Urinary bladder (tissue), 4 donors: ENCODE data around the gene CACNA1A. TPM values are rescaled to one million over a fixed set of nuclear protein-coding genes. Genes with fewer than 3 reads are reported as not detected.

Experiments
- DNase-seq: peaks from one replicate; pipeline ENCODE4 v3.0.0-alpha.2; 2015; ENCODE audit errors: extremely low spot score
- H3K27ac ChIP-seq: one replicate; pipeline ENCODE4 v1.5.1; 2013; ENCODE audit warnings: low read depth, mild to moderate bottlenecking, moderate library complexity
- H3K36me3 ChIP-seq: one replicate; pipeline ENCODE4 v1.6.1; 2013; ENCODE audit warnings: mild to moderate bottlenecking, moderate library complexity; ENCODE audit not compliant: insufficient read depth
- H3K4me1 ChIP-seq: one replicate; pipeline ENCODE4 v1.6.1; 2013; ENCODE audit warnings: mild to moderate bottlenecking, moderate library complexity; ENCODE audit not compliant: insufficient read depth
- H3K4me3 ChIP-seq: one replicate; pipeline ENCODE4 v1.5.1; 2013; ENCODE audit warnings: low read depth, low read length
- WGBS: extraction: QIAGEN DNeasy Blood & Tissue Kit; methylation state at CpG from one replicate; pipeline ENCODE4 v1.1.7; 2013; 5-methylcytosine and 5-hydroxymethylcytosine counted together
- polyA plus RNA-seq: library from polyadenylated mRNA; stranded (reverse); fragments of 200-250 nt; gene quantifications from one replicate; pipeline ENCODE4 v1.2.3, GENCODE V29; 2013
- total RNA-seq: library from RNA; depleted of rRNA; stranded (reverse); fragments of >200 nt; gene quantifications from one replicate; pipeline ENCODE4 v1.2.3, GENCODE V29; 2014
- donor health status: healthy with polysubstance abuse.
- donor health status: healthy.

CACNA1A gene
- total and polyA plus RNA-seq, 2 donors = 0.75 to 1.7 TPM

- DNase-seq = no peak
- H3K4me1 ChIP-seq = no peaks in the 10 kb centered on the region
- H3K4me3 ChIP-seq = no peak overlapping the region
- no peak overlapping the region for H3K27ac ChIP-seq
- 64% methylated on average over 2 of the region's 2 CpGs for WGBS
- H3K36me3 ChIP-seq = no peaks in the 10 kb centered on the region
Observed at GRCh38 chr19:13511947-13512346, 5.7 kb upstream of the CACNA1A start.

GRCh38 chr19:13507053-13507611, 853 bp upstream of the CACNA1A start:
- WGBS = 1% methylated on average over 22 of the region's 22 CpGs
- no peaks in the 10 kb centered on the region for H3K4me1 ChIP-seq
- H3K4me3 ChIP-seq = no peak overlapping the region
- no peaks in the 10 kb centered on the region for H3K36me3 ChIP-seq
- no peak for DNase-seq
- H3K27ac ChIP-seq = no peak overlapping the region

GRCh38 chr19:13505761-13506470, 363 bp downstream of the CACNA1A start:
- Histone ChIP-seq H3K27ac (no peak overlapping the region), H3K36me3 (no peaks in the 10 kb centered on the region), H3K4me3 (peak overlapping the region; percentile 26), H3K4me1 (no peaks in the 10 kb centered on the region)
- no peak for DNase-seq
- 2% methylated on average over 69 of the region's 69 CpGs for WGBS

- 39% methylated on average over 20 of the region's 20 CpGs for WGBS
Observed at GRCh38 chr19:13505164-13505695, 1.0 kb downstream of the CACNA1A start.

GRCh38 chr19:13503570-13504235, 2.6 kb downstream of the CACNA1A start:
- Histone ChIP-seq H3K36me3 (no peaks in the 10 kb centered on the region), H3K4me1 (no peaks in the 10 kb centered on the region), H3K4me3 (no peak overlapping the region), H3K27ac (no peak overlapping the region)
- 54% methylated on average over 12 of the region's 12 CpGs for WGBS
- DNase-seq = no peak

More at GRCh38 chr19:13505164-13505695, 1.0 kb downstream of the CACNA1A start:
- H3K4me1 ChIP-seq = no peaks in the 10 kb centered on the region
- no peak for DNase-seq
- no peaks in the 10 kb centered on the region for H3K36me3 ChIP-seq
- no peak overlapping the region for H3K4me3 ChIP-seq
- H3K27ac ChIP-seq = no peak overlapping the region

GRCh38 chr19:13502231-13502630, 4.0 kb downstream of the CACNA1A start:
- H3K4me1 ChIP-seq = no peaks in the 10 kb centered on the region
- H3K4me3 ChIP-seq = no peak overlapping the region
- H3K36me3 ChIP-seq = no peaks in the 10 kb centered on the region
- DNase-seq = no peak
- H3K27ac ChIP-seq = no peak overlapping the region
- 88% methylated on average over 6 of the region's 6 CpGs for WGBS

GRCh38 chr19:13499692-13500091, 6.6 kb downstream of the CACNA1A start:
- no peaks in the 10 kb centered on the region for H3K36me3 ChIP-seq
- 69% methylated on average over 9 of the region's 9 CpGs for WGBS
- DNase-seq = no peak
- no peaks in the 10 kb centered on the region for H3K4me1 ChIP-seq
- no peak overlapping the region for H3K4me3 ChIP-seq
- no peak overlapping the region for H3K27ac ChIP-seq

- WGBS = 71% methylated on average over 1 of the region's 1 CpG
- Histone ChIP-seq H3K36me3 (no peaks in the 10 kb centered on the region), H3K4me1 (no peaks in the 10 kb centered on the region), H3K4me3 (no peak overlapping the region), H3K27ac (no peak overlapping the region)
- DNase-seq = no peak
Observed at GRCh38 chr19:13493516-13494310, 12.6 kb downstream of the CACNA1A start.

- Histone ChIP-seq H3K27ac (no peak overlapping the region), H3K4me1 (no peaks in the 10 kb centered on the region), H3K4me3 (no peak overlapping the region), H3K36me3 (no peaks in the 10 kb centered on the region)
- WGBS = 23% methylated on average over 3 of the region's 3 CpGs
- no peak for DNase-seq
Observed at GRCh38 chr19:13492128-13492527, 14.2 kb downstream of the CACNA1A start.

- WGBS = 92% methylated on average over 1 of the region's 1 CpG
- H3K36me3 ChIP-seq = no peaks in the 10 kb centered on the region
- no peak overlapping the region for H3K27ac ChIP-seq
Observed at GRCh38 chr19:13487985-13488384, 18.3 kb downstream of the CACNA1A start.

GRCh38 chr19:13484166-13484565, 22.1 kb downstream of the CACNA1A start:
- H3K36me3 ChIP-seq = no peaks in the 10 kb centered on the region
- no peak overlapping the region for H3K4me3 ChIP-seq
- no peak overlapping the region for H3K27ac ChIP-seq
- 84% methylated on average over 1 of the region's 1 CpG for WGBS
- no peak for DNase-seq
- H3K4me1 ChIP-seq = no peaks in the 10 kb centered on the region

More at GRCh38 chr19:13487985-13488384, 18.3 kb downstream of the CACNA1A start:
- Histone ChIP-seq H3K4me1 (no peaks in the 10 kb centered on the region), H3K4me3 (no peak overlapping the region)
- DNase-seq = no peak

GRCh38 chr19:13483215-13483614, 23.1 kb downstream of the CACNA1A start:
- WGBS = 80% methylated on average over 5 of the region's 5 CpGs
- DNase-seq = no peak
- H3K4me1 ChIP-seq = no peaks in the 10 kb centered on the region
- no peak overlapping the region for H3K27ac ChIP-seq
- H3K36me3 ChIP-seq = no peaks in the 10 kb centered on the region
- no peak overlapping the region for H3K4me3 ChIP-seq

GRCh38 chr19:13478576-13478975, 27.7 kb downstream of the CACNA1A start:
- H3K27ac ChIP-seq = no peak overlapping the region
- no peaks in the 10 kb centered on the region for H3K4me1 ChIP-seq
- H3K36me3 ChIP-seq = no peaks in the 10 kb centered on the region
- H3K4me3 ChIP-seq = no peak overlapping the region
- WGBS = 82% methylated on average over 2 of the region's 2 CpGs
- DNase-seq = no peak
